WTC11 (cell line): ENCODE results near the gene EI24. TPM values are rescaled to one million over a fixed set of nuclear protein-coding genes. Genes with fewer than 3 reads are reported as not detected.

ENCODE experiments used
- ATAC-seq: fragments of 200-7000 bp; cut with Tn5 transposase; 2 replicates; pipeline ENCODE4 v1.10.0; 2021; ENCODE audit warnings: mild to moderate bottlenecking, moderate library complexity
- CTCF ChIA-PET: fragments of 300-600 bp; sonication (Branson Sonifier 250); formaldehyde crosslinking; loops from one replicate; lab custom pipeline; 2021; ENCODE audit warnings: antibody characterized with exemption; lab: Charles Lee
- POLR2A ChIA-PET: fragments of 350-600 bp; sonication (Branson Sonifier 250); formaldehyde crosslinking; loops from one replicate; lab custom pipeline; 2021; ENCODE audit warnings: antibody characterized with exemption; lab: Charles Lee
- DNase-seq: peaks from one replicate; pipeline ENCODE4 v3.0.0; 2021; ENCODE audit warnings: low spot score
- H3K27ac Mint-ChIP-seq: 2 replicates; pipeline ENCODE4 v1.8.0; 2021; ENCODE audit warnings: mixed read lengths
- H3K27me3 Mint-ChIP-seq: 2 replicates; pipeline ENCODE4 v1.8.0; 2021; ENCODE audit warnings: low read depth, mild to moderate bottlenecking, moderate library complexity, mixed read lengths
- H3K36me3 Mint-ChIP-seq: 2 replicates; pipeline ENCODE4 v1.8.0; 2021; ENCODE audit warnings: mixed read lengths
- H3K4me1 Mint-ChIP-seq: 2 replicates; pipeline ENCODE4 v1.8.0; 2022; ENCODE audit warnings: mixed read lengths
- H3K4me3 Mint-ChIP-seq: 2 replicates; pipeline ENCODE4 v1.8.0; 2021; ENCODE audit warnings: mild to moderate bottlenecking, moderate library complexity, mixed read lengths
- H3K9me3 Mint-ChIP-seq: 2 replicates; pipeline ENCODE4 v1.8.0; 2021; ENCODE audit warnings: mixed read lengths
- CBFB ChIP-seq: sonication (generic); formaldehyde crosslinking; IDR thresholded peaks from 2 replicates; pipeline ENCODE4 v1.8.1; 2022; ENCODE audit warnings: mild to moderate bottlenecking, low read depth, missing genetic modification reagents
- CREB1 ChIP-seq: sonication (generic); formaldehyde crosslinking; IDR thresholded peaks from 2 replicates; pipeline ENCODE4 v1.8.0; 2023; ENCODE audit warnings: mild to moderate bottlenecking, missing genetic modification reagents
- ESRRA ChIP-seq: sonication (generic); formaldehyde crosslinking; IDR thresholded peaks from 2 replicates; pipeline ENCODE4 v1.8.1; 2022; ENCODE audit warnings: mild to moderate bottlenecking, missing genetic modification reagents, borderline replicate concordance
- ETV6 ChIP-seq: sonication (generic); formaldehyde crosslinking; IDR thresholded peaks from 2 replicates; pipeline ENCODE4 v1.8.1; 2022; ENCODE audit warnings: mild to moderate bottlenecking, missing genetic modification reagents
- NFE2L1 ChIP-seq: sonication (generic); formaldehyde crosslinking; IDR thresholded peaks from 2 replicates; pipeline ENCODE4 v1.8.1; 2023; ENCODE audit warnings: missing genetic modification reagents
- NR2C2 ChIP-seq: sonication (generic); formaldehyde crosslinking; IDR thresholded peaks from 2 replicates; pipeline ENCODE4 v1.8.0; 2022; ENCODE audit warnings: mild to moderate bottlenecking, missing genetic modification reagents
- RORB ChIP-seq: fragments of 250-450 bp; sonication (Bioruptor Pico); IDR thresholded peaks from 2 replicates; pipeline ENCODE4 v1.9.0; 2021; ENCODE audit warnings: mild to moderate bottlenecking
- SP1 ChIP-seq: sonication (generic); formaldehyde crosslinking; conservative IDR thresholded peaks from 2 replicates; pipeline ENCODE4 v1.8.1; 2022; ENCODE audit warnings: missing genetic modification reagents
- TCF7 ChIP-seq: sonication (generic); formaldehyde crosslinking; IDR thresholded peaks from 2 replicates; pipeline ENCODE4 v1.8.0; 2022; ENCODE audit warnings: mild to moderate bottlenecking, low read depth, missing genetic modification reagents, moderate library complexity
- TEAD1 ChIP-seq: sonication (generic); formaldehyde crosslinking; IDR thresholded peaks from 2 replicates; pipeline ENCODE4 v1.8.0; 2022; ENCODE audit warnings: mild to moderate bottlenecking, missing genetic modification reagents
- ZNF121 ChIP-seq: sonication (generic); formaldehyde crosslinking; IDR thresholded peaks from 2 replicates; pipeline ENCODE4 v1.8.0; 2023; ENCODE audit warnings: missing genetic modification reagents
- ZNF263 ChIP-seq: sonication (generic); formaldehyde crosslinking; IDR thresholded peaks from 2 replicates; pipeline ENCODE4 v1.8.1; 2022; ENCODE audit warnings: low read depth, mild to moderate bottlenecking, moderate library complexity, missing genetic modification reagents
- total RNA-seq: library from RNA; stranded (reverse); gene quantifications from 3 replicates; pipeline ENCODE4 v1.2.3, GENCODE V29; 2021
- TF ChIP-seq, protein P1 (sequence below): fragments of 250-450 bp; sonication (Bioruptor Pico); IDR thresholded peaks from 2 replicates; pipeline ENCODE4 v2.1.2; 2022; ENCODE audit warnings: mild to moderate bottlenecking, moderate library complexity
- TF ChIP-seq, protein P2 (sequence below): sonication (generic); formaldehyde crosslinking; IDR thresholded peaks from 2 replicates; pipeline ENCODE4 v1.8.1; 2022; ENCODE audit warnings: missing genetic modification reagents, borderline replicate concordance

The EI24 gene
- total RNA-seq, 1 experiment from 2014 or later, result 120 TPM

DNA sequence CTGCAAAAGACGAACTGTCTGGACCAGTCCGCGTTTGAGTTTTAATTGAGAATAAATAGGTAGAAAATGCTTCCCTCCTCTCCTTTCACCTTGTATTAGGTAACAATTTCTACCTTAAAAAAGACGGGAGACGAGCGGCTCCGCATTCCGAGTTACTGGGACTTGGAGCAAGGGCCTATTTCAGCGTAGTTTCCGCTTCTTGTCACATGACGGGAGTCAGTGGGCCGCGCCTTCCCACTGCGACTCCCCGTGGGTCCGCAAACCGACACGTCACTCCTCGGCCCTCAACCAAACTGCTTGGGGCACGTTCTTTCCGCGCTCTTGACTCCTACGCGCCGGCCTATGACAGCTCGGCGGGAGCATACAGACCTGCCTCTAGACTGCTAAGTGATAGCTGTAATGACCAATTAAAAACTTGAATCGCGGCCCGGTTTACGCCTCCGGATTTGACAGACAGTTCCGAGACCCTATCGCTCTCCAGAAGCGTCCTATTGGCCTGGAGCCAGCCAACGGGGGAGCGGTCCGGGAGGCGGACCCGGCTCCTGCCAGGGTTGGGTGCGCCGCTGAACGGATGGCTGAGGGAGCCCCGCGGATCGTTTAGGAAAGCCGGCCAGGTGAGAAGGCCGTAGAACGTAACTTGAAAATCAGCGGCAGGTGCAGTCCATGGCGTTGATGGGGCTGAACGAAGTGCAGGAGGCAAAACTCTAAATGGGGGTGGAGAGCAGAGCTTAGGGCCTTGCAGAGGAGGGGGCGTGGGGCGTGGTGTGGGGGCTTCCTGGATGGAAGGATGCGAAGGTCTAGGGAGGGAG is 23.2 kb downstream of the EI24 start, which contains the start of gene STT3A (continued):
- no peak for TF ChIP-seq CBFB (CRISPR knock-in tag)
- TF ChIP-seq CREB1 (CRISPR knock-in tag), result no peak
- TF ChIP-seq SP1, result peak; percentile 80
- no peak; the same call in 1 of the 2 replicates for TF ChIP-seq ETV6 (CRISPR knock-in tag)

DNA sequence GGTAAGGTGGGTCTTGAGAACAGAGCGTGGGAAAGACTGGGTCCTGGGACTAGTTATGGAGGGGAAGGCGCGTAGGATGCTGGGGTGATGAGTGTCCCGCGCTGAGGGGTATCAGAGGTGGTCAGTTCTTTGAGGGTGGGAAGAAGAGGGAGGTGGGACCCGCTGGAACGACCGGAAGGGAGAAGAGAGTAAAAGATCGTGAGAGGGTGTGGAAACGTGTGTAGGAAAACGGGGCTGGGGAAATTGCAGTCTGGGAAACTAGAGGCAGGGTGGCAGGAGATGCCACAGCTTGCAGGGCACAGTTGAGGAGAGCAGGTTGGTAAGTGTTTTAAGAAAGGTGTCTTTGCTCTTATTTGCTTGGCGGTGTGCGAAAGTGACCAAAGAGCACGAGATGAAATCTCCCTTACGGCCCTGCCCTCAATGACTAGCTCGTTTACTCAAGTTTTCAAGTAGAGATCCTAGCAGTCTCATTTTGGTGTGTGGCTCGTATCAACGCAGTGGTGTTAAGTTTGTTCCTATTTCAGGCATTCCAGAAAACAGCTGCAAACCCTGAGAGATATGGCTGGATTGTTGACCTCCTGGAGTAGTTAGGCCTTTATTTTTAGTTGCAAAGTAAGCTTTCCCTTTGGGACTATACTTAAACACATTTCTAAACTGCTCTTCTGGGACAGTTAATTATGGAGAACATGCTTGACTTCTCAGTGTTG is 24.0 kb downstream of the EI24 start:
- peak overlapping the region; percentile 99 for H3K4me3 Mint-ChIP-seq
- CTCF ChIA-PET, result interaction anchor here (1.0 to 1.5 kb wide), 2 partner anchors 164 to 295 kb away, joined by 3 read pairs; partner anchors contain the start of gene HYLS1
- H3K36me3 Mint-ChIP-seq, result peaks cover 24% of the 10 kb centered on the region
- peaks cover 22% of the 10 kb centered on the region for H3K4me1 Mint-ChIP-seq
- peak; percentile 6; the same call in 1 of the 2 replicates for TF ChIP-seq TEAD1 (CRISPR knock-in tag)
- TF ChIP-seq, protein P1, sequence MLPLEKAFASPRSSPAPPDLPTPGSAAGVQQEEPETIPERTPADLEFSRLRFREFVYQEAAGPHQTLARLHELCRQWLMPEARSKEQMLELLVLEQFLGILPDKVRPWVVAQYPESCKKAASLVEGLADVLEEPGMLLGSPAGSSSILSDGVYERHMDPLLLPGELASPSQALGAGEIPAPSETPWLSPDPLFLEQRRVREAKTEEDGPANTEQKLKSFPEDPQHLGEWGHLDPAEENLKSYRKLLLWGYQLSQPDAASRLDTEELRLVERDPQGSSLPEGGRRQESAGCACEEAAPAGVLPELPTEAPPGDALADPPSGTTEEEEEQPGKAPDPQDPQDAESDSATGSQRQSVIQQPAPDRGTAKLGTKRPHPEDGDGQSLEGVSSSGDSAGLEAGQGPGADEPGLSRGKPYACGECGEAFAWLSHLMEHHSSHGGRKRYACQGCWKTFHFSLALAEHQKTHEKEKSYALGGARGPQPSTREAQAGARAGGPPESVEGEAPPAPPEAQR (CRISPR knock-in tag), result no peak
- TF ChIP-seq NR2C2, result 0 out of 2 replicates have a peak, but pooled peaks have one; percentile 36
- TF ChIP-seq NFE2L1, result 0 out of 2 replicates have a peak, but pooled peaks have one; percentile 41
- TF ChIP-seq, all 79 proteins: peak for 3
- POLR2A ChIA-PET, result interaction anchor here (1.0 to 1.6 kb wide), 3 partner anchors 10 to 32 kb away, joined by 3 to 9 read pairs (median 4); partner anchors contain the start of genes CHEK1 and EI24
- no peaks in the 10 kb centered on the region for H3K9me3 Mint-ChIP-seq
- no peaks in the 10 kb centered on the region for H3K27me3 Mint-ChIP-seq
- DNase-seq, result no peak
- ATAC-seq, result no peak
- H3K27ac Mint-ChIP-seq, result peak overlapping the region; percentile 96

DNA sequence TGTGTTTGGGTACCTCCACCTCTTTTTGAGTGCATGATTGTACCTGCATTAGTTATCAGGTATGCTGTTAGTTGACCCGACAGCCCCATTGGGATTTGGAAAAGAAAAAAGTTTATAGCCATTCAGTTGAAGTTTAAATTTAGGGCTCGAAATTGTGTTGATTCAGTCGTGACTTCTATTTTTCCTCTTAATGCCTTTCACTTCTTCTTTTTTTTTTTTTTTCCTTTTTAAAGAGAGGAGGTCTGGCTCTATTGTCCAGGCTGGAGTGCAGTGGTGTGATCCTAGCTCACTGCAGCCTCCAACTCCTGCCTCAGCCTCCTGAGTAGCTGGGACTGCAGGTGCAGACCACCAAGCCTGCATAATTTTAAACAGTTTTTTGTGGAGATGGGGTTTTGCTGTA is 25.7 kb downstream of the EI24 start:
- no peak for DNase-seq
- Mint-ChIP-seq H3K27ac (peak overlapping the region; percentile 54; the same call in 1 of the 2 replicates), H3K4me1 (peaks cover 21% of the 10 kb centered on the region), H3K27me3 (no peaks in the 10 kb centered on the region), H3K4me3 (no peak overlapping the region), H3K36me3 (peaks cover 33% of the 10 kb centered on the region), H3K9me3 (no peaks in the 10 kb centered on the region)
- ChIA-PET POLR2A (no interaction called here), CTCF (no interaction called here)
- TF ChIP-seq CREB1 (CRISPR knock-in tag), result no peak
- ATAC-seq, result no peak

DNA sequence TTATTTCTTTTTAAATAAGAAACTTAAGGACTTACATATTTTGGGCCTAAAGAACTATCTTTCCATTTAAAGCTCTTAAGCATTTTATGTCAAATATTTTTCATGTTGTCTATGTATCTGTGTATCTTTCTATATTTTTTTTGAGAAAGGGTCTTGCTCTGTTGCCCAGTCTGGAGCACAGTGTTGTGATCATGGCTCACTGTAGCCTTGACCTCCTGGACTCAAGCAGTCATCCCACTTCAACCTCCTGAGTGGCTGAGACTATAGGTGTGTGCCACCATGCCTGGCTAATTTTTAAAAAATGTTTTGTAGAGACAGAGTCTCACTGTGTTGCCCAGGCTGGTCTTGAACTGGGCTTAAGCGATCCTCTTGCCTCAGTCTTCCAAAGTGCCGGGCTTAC is 31.4 kb downstream of the EI24 start:
- Mint-ChIP-seq H3K4me1 (no peaks in the 10 kb centered on the region), H3K27me3 (no peaks in the 10 kb centered on the region), H3K27ac (no peak overlapping the region), H3K36me3 (peaks cover 70% of the 10 kb centered on the region), H3K4me3 (no peak overlapping the region), H3K9me3 (no peaks in the 10 kb centered on the region)
- no peak for ATAC-seq
- ChIA-PET POLR2A (no interaction called here), CTCF (no interaction called here)
- peak; percentile 48; the same call in 1 of the 2 replicates for TF ChIP-seq ZNF121 (CRISPR knock-in tag)
- TF ChIP-seq ESRRA (CRISPR knock-in tag), result no peak
- no peak for TF ChIP-seq TCF7 (CRISPR knock-in tag)
- no peak for TF ChIP-seq ZNF263 (CRISPR knock-in tag)
- TF ChIP-seq, protein P2, sequence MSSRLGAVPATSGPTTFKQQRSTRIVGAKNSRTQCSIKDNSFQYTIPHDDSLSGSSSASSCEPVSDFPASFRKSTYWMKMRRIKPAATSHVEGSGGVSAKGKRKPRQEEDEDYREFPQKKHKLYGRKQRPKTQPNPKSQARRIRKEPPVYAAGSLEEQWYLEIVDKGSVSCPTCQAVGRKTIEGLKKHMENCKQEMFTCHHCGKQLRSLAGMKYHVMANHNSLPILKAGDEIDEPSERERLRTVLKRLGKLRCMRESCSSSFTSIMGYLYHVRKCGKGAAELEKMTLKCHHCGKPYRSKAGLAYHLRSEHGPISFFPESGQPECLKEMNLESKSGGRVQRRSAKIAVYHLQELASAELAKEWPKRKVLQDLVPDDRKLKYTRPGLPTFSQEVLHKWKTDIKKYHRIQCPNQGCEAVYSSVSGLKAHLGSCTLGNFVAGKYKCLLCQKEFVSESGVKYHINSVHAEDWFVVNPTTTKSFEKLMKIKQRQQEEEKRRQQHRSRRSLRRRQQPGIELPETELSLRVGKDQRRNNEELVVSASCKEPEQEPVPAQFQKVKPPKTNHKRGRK (CRISPR knock-in tag), result no peak
- no peak for TF ChIP-seq RORB
- no peak for DNase-seq
